GM12801 (cell line): ENCODE measurements around the gene GGTA1.

Source experiments
- CTCF ChIP-seq: IDR thresholded peaks from one replicate; pipeline ENCODE4 v1.5.1; 2011; ENCODE audit warnings: control low read depth; ENCODE audit not compliant: insufficient read length; ENCODE audit errors: extremely low read depth

Gene GGTA1

GRCh38 chr9:121441165-121441564 lies 58.5 kb downstream of the GGTA1 start:
- no peak for TF ChIP-seq CTCF

- no peak for TF ChIP-seq CTCF
Observed at GRCh38 chr9:121439711-121440664, 59.7 kb downstream of the GGTA1 start.

GRCh38 chr9:121439016-121439415 lies 60.6 kb downstream of the GGTA1 start:
- TF ChIP-seq CTCF, result no peak

- no peak for TF ChIP-seq CTCF
Observed at GRCh38 chr9:121437891-121438290, 61.8 kb downstream of the GGTA1 start.

GRCh38 chr9:121434969-121435368 lies 64.7 kb downstream of the GGTA1 start:
- TF ChIP-seq CTCF, result no peak

- no peak for TF ChIP-seq CTCF
Observed at GRCh38 chr9:121427899-121428298, 71.7 kb downstream of the GGTA1 start.

- no peak for TF ChIP-seq CTCF
Observed at GRCh38 chr9:121424024-121424432, 75.6 kb downstream of the GGTA1 start.
